ENCODE results near the gene MFN2. TPM values are rescaled to one million over a fixed set of nuclear protein-coding genes. Genes with fewer than 3 reads are reported as not detected.
"Not testable (repeated sequence)": the region's sequence is repeated elsewhere in the genome, so short reads cannot be mapped to it uniquely, and the experiment has no call there.

Gene MFN2
- total RNA-seq, 1 donor from 2014 or later, result 93.0 TPM

DNA sequence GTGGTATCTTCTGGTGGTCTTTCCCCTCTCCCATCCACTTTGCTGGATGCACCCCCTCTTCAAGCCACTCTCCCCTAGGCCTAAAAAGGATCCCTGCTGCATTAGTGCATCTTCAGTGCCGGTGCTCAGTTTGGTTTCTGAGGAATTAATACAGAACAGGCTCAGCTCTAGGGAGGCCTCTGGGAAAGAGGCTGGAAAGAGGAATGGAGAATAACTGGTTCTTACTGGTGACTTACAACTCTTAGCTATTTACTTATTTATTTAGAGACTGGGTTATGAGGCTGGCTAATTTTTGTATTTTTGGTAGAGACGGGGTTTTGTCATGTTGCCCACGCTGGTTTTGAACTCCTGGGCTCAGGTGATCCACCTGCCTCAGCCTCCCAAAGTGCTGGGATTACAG lies 19.0 kb downstream of the MFN2 start:
- no peak for DNase-seq

DNA sequence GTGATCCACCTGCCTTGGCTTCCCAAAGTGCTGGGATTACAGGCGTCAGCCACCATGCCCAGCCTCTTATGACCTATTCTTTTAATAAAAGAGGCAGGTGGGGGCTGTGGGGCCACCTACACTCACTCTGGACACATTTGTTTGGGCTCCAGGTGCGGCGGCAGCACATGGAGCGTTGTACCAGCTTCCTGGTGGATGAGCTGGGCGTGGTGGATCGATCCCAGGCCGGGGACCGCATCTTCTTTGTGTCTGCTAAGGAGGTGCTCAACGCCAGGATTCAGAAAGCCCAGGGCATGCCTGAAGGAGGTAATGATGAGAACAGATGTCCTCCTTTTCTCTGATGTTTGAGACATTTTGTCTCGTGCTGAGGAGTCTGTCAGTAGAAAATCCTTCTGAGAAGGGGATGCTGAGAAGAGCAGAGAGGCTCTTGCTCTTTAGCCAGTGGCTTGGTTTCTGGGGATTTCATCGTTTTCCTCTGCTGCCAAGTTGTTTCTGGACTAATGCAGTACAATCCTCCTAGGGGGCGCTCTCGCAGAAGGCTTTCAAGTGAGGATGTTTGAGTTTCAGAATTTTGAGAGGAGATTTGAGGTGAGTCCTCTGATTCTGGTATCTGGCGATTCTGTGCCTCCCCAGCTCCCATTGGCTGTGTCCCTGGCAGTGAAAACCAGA lies 21.1 kb downstream of the MFN2 start:
- DNase-seq, result peak; percentile 35

DNA sequence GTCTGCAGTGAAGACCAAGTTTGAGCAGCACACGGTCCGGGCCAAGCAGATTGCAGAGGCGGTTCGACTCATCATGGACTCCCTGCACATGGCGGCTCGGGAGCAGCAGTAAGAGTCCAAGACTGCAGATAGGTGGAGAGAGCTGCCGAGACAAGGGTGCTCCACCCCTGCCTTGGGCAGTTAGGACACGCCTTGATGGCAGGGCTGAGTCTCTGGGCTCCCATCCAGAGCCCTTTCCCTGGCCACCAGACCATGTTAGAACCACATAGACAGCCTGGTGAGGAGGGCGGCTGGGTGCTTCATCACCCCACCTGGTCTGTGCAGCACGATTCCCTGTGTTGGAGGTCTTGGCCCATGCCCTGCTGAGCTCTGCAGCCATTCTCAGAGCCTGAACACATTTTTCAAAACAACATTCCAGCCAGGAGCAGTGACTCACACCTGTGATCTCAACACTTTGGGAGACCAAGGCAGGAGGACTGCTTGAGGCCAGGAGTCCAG lies 21.8 kb downstream of the MFN2 start:
- DNase-seq, result no peak

DNA sequence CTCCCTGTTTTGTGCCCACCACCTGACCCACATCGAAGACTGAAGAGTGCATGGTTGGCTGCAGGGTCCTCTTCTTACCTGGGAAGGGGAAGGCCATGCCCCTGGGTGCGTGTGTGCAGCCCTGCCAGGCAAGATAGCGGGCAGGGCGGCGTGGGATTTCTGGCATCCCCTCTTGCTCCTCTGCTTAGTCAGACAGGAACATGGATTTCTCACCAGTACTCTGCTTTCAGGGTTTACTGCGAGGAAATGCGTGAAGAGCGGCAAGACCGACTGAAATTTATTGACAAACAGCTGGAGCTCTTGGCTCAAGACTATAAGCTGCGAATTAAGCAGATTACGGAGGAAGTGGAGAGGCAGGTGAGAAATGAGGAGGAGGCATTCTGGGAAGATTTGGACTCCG lies 23.5 kb downstream of the MFN2 start:
- no peak for DNase-seq

DNA sequence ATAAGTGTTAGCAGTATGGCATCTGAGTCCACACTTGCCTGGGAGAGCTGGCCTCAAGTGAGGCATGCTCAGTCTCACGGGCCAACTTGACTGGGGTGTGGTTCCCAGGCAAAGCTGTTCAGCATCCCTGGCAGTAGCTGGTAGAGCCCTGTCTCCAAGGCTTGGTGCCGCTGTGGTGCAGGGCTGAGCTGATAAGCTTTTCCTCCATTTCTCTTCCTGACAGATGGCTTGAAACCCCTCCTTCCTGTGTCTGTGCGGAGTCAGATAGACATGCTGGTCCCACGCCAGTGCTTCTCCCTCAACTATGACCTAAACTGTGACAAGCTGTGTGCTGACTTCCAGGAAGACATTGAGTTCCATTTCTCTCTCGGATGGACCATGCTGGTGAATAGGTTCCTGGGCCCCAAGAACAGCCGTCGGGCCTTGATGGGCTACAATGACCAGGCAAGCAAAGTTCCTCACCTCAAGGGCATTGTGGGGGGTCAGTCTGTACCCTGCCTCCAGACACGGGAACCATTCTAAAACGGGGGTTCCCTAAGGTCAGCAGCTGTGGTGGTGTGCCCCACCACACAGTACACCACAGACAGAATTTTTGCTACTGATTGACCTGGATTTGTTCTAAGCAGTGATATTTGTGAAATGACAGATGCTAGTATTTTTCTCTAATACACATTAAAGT lies 25.4 kb downstream of the MFN2 start:
- no peak for DNase-seq

DNA sequence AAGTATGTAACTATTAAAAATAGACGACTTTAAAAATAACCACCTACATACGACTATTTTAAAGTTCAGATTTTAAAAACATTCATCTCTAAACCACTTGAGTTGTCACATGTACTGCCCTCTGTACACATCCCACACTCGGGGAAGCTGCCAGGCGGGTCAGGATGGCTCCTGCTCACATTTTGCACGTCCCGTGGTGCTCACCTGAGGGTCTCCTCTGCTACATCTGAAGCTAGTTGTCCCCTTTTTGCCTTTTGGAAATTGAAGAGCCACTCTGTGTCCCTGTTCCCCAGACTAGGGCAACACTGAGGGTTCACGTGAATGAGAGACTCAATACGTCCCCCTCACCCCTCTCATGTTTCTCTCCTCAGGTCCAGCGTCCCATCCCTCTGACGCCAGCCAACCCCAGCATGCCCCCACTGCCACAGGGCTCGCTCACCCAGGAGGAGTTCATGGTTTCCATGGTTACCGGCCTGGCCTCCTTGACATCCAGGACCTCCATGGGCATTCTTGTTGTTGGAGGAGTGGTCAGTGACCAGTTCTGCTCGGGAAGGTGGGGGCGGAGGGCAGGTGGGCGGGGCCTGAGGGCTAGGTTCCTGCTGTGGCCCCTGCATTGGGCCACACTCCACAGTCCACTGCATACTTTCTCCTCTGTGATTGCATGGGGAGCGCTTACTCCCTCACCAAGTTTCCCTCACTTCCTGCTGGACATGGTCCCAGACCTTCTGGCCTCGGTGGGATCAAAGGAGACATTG lies 26.1 kb downstream of the MFN2 start:
- no peak for DNase-seq

DNA sequence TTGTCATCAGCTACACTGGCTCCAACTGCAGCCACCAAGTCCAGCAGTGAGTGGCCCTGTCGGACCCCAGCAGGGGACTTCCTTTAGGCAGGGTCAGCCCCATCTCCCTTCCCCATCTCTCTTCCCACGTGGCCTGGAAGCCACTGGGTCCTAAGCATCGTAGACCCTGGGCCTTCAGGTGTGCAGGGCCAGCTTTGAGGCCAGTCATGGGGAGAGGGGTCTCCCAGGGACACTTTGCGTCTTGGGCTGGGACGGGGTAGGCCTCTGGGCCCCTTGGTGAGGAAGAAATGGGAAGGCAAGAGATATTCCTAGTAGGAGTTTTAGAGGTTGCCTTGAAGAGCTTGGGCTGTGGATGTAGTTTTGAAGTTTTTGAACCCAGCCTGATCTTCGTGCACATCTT lies 27.0 kb downstream of the MFN2 start:
- no peak for DNase-seq

DNA sequence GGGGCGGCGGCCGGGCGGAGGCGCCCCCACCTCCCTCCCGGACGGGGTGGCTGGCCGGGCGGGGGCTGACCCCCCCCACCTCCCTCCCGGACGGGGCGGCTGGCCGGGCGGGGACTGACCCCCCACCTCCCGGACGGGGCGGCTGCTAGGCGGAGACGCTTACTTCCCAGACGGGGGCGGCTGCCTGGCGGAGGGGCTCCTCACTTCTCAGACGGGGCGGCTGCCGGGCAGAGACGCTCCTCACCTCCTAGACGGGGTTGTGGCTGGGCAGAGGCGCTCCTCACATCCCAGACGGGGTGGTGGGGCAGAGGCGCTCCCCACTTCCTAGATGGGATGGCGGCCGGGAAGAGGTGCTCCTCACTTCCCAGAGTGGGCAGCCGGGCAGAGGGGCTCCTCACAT lies 28.1 kb downstream of the MFN2 start:
- not testable (repeated sequence) for DNase-seq

DNA sequence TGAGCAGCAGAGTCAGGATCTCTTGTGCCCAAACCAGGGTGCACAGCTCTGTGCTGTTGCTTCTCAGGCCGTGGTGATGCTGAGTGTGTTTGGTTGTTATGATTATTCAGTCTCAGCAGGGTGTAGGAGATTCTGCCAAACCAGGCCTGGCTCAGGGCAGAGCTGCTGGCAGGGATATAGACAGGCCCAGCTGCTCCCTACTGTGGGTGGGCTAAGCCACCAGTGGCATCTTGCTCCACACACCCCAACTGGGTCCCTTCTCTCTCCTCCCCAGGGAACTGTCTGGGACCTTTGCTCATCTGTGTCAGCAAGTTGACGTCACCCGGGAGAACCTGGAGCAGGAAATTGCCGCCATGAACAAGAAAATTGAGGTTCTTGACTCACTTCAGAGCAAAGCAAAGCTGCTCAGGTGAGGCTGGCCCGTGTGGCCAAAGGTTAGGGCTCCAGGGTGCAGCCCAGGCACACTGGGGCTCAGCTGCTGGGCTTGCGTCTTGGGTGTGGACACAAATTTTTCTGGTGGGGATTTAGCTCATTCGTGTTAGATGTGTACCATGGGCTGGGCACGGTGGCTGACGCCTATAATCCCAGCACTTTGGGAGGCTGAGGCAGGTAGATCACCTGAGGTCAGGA lies 29.2 kb downstream of the MFN2 start:
- DNase-seq, result no peak

DNA sequence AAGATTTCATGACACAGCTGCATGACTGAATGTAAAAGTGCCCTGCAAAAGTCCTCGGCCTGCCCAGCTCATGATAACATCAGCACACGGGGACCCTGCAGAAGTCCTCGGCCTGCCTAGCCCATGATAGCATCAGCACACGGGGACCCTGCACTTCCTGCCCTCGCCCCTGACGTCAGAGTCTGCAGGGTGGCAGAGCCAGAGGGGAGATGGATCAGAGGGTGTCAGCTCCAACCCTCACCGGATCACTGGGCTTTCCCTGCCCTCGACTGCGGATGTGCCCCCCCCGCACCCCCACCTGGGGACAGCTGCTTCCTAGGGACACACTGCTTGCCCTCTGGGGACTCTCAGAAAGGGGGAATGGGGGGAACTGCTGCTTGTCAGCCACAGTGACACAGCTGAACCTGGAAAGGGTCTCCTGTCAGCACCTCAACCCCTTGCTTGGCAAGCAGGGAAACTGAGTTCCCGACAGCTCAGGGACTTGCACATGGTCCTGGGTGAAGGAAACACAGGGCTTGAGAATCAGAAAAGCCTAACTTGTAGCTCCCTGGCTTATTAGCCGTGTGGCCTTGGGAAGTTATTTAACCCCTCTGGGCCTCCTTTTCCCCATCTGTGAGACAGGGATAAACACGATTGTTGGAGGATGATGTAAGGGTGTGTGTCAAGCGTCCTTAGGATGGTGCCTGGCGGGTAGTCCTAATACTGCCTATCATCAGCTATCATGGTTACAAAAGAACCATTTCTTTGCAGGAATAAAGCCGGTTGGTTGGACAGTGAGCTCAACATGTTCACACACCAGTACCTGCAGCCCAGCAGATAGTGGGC lies 30.7 kb downstream of the MFN2 start:
- no peak for DNase-seq

DNA sequence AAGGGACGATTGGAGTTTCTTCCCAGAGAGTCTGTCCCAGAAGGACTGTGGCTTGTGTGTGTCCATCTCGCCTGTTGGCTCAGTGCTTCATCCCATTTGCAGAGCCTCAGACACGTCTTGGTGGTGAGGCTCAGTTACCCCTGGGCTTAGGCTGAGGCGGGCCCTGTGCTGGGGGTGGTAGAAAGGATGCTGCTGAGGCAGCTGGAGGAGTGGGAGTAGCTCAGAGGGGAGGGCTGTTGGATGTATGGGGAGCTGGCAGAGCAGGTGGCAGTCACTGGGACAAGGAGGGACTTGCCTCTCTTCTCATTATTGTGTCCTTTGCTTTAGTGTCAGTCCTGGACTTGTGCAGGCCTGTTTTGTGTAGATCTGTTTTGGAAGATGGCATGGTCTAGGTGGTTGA lies 31.8 kb downstream of the MFN2 start:
- no peak for DNase-seq

DNA sequence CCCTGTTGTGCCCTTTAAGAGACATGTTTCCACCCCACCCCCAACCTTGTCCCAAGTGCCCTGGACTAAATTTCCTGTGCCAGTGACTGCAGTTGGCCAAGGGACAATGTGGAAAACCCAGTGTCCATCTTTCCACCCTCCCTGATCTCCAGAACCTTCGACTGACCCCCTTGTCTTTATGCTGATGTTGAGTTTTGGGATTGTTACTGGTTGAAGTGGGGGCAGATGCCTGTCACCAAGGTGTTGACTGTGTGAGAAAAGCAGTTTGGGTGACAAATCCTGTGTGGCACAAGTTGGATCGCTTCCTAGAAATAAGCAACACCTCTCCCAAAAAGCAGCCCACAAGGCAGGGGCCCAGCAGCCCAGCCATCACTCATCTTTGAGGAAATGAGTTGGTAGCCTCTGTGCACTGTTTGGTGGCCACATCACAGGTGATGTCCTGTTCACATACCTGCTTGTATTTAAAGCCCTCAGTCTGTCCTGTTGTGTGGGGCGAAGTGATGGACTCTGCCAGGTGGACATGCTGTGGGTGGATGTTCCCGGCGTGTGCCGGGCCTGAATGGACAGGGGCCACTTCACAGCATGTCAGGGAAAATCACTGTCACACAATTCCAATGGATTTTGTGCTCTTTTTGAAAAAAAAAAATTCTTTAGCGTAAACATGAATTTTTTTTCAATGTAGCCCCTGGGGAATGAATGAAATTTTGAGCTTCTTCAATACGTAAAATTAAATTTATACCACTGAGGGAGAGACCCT lies 32.5 kb downstream of the MFN2 start:
- DNase-seq, result no peak

DNA sequence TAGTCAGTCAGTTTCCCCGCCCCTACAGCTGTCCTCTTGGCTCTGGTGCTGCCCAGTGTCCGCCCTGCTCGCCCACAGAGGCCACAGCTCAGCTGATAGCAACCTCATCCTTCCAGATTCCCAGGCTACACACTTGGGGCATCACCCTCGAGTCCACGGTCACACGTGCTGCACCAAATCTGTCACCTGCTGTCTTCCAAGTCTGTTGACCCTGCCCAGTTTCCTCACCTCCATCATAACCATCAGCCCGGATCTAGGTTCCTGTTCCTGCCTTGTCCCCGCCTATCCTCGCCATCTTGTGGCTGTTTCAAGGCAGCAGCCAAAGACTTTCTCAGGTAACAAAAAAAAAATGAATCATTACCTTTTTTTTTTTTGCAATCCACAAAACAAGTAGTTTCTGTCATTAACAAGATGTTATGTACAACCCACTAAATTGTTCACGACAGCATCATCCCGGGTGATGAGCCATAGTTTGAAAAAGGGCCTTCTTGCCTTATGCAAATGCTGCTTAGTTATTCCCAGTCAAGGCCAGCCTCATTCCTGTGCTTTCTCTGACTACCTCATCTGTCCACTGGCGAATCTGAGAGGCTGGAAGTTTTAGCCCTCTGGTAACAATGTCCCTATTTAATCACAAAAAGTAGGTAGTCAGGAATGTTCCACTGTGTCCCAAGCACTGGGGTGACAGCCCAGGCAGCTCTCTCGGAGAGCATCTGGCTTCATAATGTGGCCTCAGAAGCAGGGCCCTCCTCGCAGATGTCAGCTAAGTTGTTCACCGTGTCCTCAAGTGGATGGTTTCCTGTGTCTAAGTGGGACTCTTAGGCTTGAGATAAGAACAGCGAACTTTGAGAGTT lies 34.1 kb downstream of the MFN2 start:
- DNase-seq, result no peak

DNA sequence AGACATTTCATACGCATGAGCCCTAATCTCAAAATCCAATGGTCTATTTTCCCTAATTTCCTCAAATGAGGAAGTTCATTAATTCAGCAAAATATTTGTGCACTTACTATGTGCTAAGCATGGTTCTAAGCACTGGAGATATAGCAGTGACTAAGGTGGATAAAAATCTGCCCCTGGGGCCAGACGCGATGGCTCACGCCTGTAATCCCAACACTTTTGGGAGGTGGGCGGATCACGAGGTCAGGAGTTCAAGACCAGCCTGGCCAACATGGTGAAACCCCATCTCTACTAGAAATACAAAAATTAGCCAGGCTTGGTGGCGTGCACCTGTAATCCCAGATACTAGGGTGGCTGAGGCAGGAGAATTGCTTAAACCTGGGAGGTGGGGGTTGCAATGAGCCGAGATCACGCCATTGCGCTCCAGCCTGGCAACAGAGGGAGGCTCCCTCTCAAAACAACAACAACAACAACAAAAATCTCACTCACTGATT lies 34.8 kb downstream of the MFN2 start:
- no peak for DNase-seq

DNA sequence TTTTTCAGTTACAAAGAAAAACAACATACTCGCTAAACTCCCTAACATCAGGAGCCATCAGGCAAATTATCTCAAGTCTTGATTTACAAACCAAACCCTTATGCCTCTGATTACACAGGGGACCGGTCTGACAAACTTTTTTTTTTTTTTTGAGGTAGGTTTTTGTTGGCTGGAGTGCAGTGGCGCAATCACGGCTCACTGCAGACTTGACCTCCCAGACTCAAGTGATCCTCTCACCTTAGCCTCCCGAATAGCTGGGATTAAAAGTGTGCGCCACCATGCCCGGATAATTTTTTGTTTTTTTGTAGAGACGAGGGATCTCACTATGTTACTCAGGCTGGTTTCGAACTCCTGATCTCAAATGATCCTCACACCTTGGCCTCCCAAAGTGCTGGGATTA lies 35.3 kb downstream of the MFN2 start:
- no peak for DNase-seq

DNA sequence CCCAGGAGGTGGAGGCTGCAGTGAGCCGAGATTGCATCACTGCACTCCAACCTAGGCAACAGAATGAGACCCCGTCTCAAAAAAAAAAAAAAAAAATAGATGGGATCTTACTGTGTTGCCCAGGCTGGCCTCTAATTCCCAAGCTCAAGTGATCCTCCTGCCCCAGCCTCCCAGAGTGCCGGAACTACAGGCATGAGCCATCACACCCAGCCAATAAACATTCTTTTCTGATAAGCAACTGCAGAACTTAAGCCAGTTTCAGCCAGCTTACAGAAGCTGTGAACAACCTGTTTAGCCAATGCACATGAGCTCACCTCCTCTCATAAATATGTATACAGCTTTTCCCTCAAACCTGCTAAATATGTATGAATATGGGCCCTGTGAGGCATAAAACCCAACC lies 35.9 kb downstream of the MFN2 start:
- DNase-seq, result no peak

DNA sequence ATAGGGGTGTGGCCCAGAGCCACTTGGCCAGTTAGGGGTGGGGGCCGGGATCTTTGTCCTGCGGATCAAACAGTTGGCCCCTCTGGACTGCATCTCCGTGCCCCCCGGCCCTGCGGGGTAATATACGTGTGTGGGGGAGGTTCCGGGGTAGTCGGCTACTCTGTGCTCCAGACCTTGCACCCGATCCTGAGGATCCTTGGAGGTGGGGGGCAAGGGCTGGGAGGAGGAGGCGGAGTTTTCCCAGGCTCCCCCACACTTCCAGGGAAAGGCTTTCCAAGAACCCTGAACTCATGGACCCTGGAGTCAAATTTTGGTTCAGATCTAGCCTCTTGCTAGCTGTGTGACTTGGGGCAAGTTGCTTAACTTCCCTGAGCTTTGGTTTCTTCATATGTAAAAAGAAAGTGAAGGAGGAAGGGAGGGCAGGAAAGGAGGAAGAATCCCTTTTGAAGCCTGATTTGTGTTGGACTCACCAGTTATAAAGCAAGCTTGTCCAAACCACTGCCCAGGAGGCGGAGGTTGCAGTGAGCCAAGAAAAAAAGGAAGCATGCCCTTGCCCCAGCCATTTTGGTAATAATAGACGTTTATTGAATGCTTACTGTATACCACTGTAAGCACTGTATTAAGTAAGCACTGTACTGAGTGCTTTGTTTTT lies 39.7 kb downstream of the MFN2 start:
- DNase-seq, result no peak

DNA sequence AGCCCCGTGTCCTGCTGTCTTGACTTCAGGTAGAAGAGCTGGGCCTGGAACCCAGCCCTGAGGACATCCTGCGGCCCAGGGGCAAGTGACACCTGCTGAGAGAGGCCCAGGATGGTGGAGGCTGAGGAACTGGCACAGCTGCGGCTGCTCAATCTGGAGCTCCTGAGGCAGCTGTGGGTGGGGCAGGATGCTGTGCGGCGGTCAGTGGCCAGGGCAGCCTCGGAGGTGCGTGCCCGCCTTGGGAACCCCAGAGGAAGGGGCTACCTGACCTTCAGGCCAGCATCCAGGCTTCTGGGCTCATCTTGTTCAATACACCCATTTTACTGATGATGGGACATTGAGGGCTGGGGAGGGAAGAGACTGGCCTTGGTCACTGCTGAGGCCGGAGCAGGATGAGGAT lies 41.4 kb downstream of the MFN2 start:
- DNase-seq, result no peak

DNA sequence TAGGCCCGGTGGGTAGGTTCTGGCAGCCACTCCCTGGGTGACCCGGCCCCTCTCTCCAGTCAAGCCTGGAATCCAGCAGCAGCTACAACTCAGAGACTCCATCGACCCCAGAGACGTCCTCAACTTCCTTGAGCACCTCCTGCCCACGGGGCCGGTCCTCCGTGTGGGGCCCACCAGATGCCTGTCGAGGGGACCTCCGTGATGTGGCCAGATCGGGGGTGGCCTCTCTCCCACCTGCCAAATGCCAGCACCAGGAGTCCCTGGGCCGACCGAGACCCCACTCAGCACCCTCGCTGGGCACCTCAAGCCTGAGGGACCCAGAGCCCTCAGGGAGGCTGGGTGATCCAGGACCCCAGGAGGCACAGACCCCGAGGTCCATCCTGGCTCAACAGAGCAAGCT lies 41.8 kb downstream of the MFN2 start:
- no peak for DNase-seq

DNA sequence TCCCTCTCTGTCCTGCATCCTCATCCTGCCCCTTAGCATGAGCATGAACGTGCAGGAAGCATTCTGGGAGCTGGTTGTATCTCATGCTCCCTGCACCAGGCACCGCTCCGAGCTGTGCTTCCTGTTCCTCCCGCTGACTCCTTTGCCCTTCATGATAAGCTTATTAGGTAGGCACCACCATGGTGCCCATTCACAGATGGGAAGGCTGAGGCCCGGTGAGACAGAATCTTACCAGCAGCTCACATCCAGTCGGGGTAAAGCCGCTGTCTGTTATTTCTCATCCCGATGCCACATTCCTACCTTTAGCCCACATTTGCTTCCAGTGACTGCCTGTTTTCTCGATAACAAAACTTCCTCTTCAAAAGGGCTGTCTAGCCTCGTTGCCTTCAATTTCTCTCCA lies 46.3 kb downstream of the MFN2 start:
- no peak for DNase-seq

Measured in tongue (tissue), 2 donors.